ENCODE measurements around the gene TTC23L.

The TTC23L gene

GRCh38 chr5:34898258-34898895 lies 59.4 kb downstream of the TTC23L start:
- H3K79me2 ChIP-seq, result no peaks in the 10 kb centered on the region
- H3K9me3 ChIP-seq (ENCODE audit: control insufficient read depth, low read length), result no peaks in the 10 kb centered on the region
- H3K9ac ChIP-seq, result no peak overlapping the region
- H3K4me1 ChIP-seq, result no peaks in the 10 kb centered on the region
- H3K36me3 ChIP-seq (ENCODE audit: control insufficient read depth, insufficient read depth, low read length), result no peaks in the 10 kb centered on the region
- H3K27me3 ChIP-seq (ENCODE audit: control insufficient read depth, insufficient read depth, low read length), result no peaks in the 10 kb centered on the region
- H3K4me2 ChIP-seq (ENCODE audit: low read length), result no peak overlapping the region
- H3K4me3 ChIP-seq (ENCODE audit: low read depth, low read length), result no peak overlapping the region
- H2AFZ ChIP-seq, result no peak overlapping the region
- no peak overlapping the region for H3K27ac ChIP-seq
- TF ChIP-seq CTCF (IDR thresholded peaks at IDR 0.05), result peak; percentile 91

GRCh38 chr5:34899066-34899465 lies 60.1 kb downstream of the TTC23L start:
- H3K4me2 ChIP-seq (ENCODE audit: low read length), result no peak overlapping the region
- no peaks in the 10 kb centered on the region for H3K79me2 ChIP-seq
- no peaks in the 10 kb centered on the region for H3K9me3 ChIP-seq (ENCODE audit: control insufficient read depth, low read length)
- no peaks in the 10 kb centered on the region for H3K27me3 ChIP-seq (ENCODE audit: control insufficient read depth, insufficient read depth, low read length)
- no peaks in the 10 kb centered on the region for H3K4me1 ChIP-seq
- H3K4me3 ChIP-seq (ENCODE audit: low read depth, low read length), result no peak overlapping the region
- no peak overlapping the region for H2AFZ ChIP-seq
- no peaks in the 10 kb centered on the region for H3K36me3 ChIP-seq (ENCODE audit: control insufficient read depth, insufficient read depth, low read length)
- no peak for TF ChIP-seq CTCF (IDR thresholded peaks at IDR 0.05)
- no peak overlapping the region for H3K9ac ChIP-seq
- H3K27ac ChIP-seq, result no peak overlapping the region

- no peak for TF ChIP-seq CTCF (IDR thresholded peaks at IDR 0.05)
- no peak overlapping the region for H2AFZ ChIP-seq
- no peaks in the 10 kb centered on the region for H3K36me3 ChIP-seq (ENCODE audit: control insufficient read depth, insufficient read depth, low read length)
- H3K9me3 ChIP-seq (ENCODE audit: control insufficient read depth, low read length), result no peaks in the 10 kb centered on the region
- H3K79me2 ChIP-seq, result no peaks in the 10 kb centered on the region
- H3K27me3 ChIP-seq (ENCODE audit: control insufficient read depth, insufficient read depth, low read length), result no peaks in the 10 kb centered on the region
- no peak overlapping the region for H3K4me2 ChIP-seq (ENCODE audit: low read length)
- H3K4me1 ChIP-seq, result no peaks in the 10 kb centered on the region
- H3K27ac ChIP-seq, result no peak overlapping the region
- H3K4me3 ChIP-seq (ENCODE audit: low read depth, low read length), result no peak overlapping the region
- H3K9ac ChIP-seq, result no peak overlapping the region
Measured at GRCh38 chr5:34900652-34901051, 61.7 kb downstream of the TTC23L start.

GRCh38 chr5:34903260-34903659 lies 64.3 kb downstream of the TTC23L start:
- Histone ChIP-seq H3K79me2 (no peaks in the 10 kb centered on the region), H3K36me3 (ENCODE audit: control insufficient read depth, insufficient read depth, low read length) (no peaks in the 10 kb centered on the region), H3K9ac (no peak overlapping the region), H3K27ac (no peak overlapping the region), H3K9me3 (ENCODE audit: control insufficient read depth, low read length) (no peaks in the 10 kb centered on the region), H3K4me2 (ENCODE audit: low read length) (no peak overlapping the region), H3K4me3 (ENCODE audit: low read depth, low read length) (no peak overlapping the region), H2AFZ (no peak overlapping the region), H3K27me3 (ENCODE audit: control insufficient read depth, insufficient read depth, low read length) (no peaks in the 10 kb centered on the region), H3K4me1 (no peaks in the 10 kb centered on the region)
- TF ChIP-seq CTCF (IDR thresholded peaks at IDR 0.05), result no peak

GRCh38 chr5:34905564-34905963 lies 66.6 kb downstream of the TTC23L start:
- Histone ChIP-seq H3K27me3 (ENCODE audit: control insufficient read depth, insufficient read depth, low read length) (no peaks in the 10 kb centered on the region), H3K9me3 (ENCODE audit: control insufficient read depth, low read length) (no peaks in the 10 kb centered on the region), H2AFZ (no peak overlapping the region), H3K4me2 (ENCODE audit: low read length) (no peak overlapping the region), H3K36me3 (ENCODE audit: control insufficient read depth, insufficient read depth, low read length) (no peaks in the 10 kb centered on the region), H3K9ac (no peak overlapping the region), H3K4me1 (no peaks in the 10 kb centered on the region), H3K79me2 (no peaks in the 10 kb centered on the region), H3K27ac (no peak overlapping the region), H3K4me3 (ENCODE audit: low read depth, low read length) (no peak overlapping the region)
- TF ChIP-seq CTCF (IDR thresholded peaks at IDR 0.05), result no peak
